Measurements from ENCODE around the gene HMCN1. TPM values are rescaled to one million over a fixed set of nuclear protein-coding genes. Genes with fewer than 3 reads are reported as not detected.

The HMCN1 gene
- polyA plus RNA-seq, 1 experiment: 20.9 TPM

DNA sequence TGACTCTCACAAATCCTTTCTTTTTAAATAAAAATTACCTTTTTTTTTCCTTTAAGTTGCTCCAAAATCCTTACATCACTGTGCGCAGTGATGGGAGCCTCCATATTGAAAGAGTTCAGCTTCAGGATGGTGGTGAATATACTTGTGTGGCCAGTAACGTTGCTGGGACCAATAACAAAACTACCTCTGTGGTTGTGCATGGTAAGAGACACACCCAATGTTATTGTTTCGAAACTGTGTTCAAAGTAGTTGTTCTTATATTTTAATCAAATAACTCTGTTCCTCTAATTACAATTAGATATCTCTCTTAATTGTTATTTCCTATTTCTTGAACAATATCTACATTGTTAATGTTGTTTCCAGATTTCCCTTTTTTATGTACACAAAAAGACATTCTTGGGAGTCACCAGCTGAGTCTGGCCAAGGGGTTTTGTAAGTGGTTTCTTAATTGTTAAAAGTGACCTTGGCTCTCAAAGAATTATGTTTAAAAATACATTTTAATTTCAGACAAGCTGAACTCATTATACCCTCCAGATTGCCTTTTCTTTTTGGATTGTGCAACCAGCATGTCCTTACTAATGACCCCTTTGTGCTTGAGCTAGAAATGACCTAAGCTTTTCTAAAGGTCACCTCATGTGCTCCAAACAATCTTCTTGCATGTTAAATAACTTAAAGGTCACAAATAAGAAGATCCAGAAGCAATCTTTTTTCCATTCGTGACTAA is 250.1 kb downstream of the HMCN1 start:
- DNase-seq (ENCODE audit: low read depth, low spot score): no peak
- H3K27me3 ChIP-seq (ENCODE audit: control insufficient read depth, insufficient read depth, low read length): no peaks in the 10 kb centered on the region
- ChIA-PET CTCF (interaction anchor here (0.6 to 1.0 kb wide), 2 partner anchors 228 to 577 kb away, joined by 3 read pairs; no protein-coding TSS in a partner anchor), POLR2A (no interaction called here)
- no peaks in the 10 kb centered on the region for H3K9me3 ChIP-seq (ENCODE audit: control insufficient read depth, insufficient read depth, low read length)
- no peak for TF ChIP-seq CTCF (IDR thresholded peaks at IDR 0.05; ENCODE audit: low read depth, low read length)
- H3K27ac ChIP-seq (ENCODE audit: low read depth, low read length): no peak overlapping the region
- no peak overlapping the region for H3K4me3 ChIP-seq (ENCODE audit: low read depth, low read length)

DNA sequence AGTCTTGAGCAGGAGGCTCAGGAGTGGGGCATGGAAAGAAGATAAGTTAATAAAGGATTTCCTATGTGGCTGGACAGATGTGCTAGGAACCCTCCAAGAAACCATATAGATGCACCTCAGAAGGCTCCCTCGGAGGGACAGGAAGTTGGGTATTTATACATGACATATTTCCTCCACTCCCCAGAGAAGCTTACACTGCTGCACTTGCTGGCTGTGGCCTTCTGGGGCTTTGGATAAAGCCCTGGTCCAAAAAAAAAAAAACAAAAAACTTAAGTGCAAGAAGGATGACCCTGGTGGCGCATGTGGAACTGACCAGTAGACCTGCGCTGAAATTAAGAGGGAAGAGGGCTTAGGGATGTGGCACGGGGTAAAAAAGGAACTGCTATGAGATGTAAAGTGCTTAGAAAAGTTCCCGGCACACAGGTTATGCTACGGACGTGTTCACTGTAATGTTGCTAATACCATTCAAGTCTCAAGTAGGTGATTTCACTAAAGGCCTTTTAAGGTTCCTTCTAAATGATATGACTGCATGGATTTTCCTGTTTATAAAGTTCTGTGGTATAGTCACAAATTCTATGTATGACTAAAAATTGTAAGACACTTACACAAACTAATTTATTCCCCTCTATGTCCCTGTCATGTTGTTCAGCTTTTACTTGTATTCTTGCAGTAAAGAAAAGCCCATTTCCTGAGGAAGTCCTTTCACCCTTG is 253.6 kb downstream of the HMCN1 start:
- CTCF ChIA-PET: no interaction called here

GRCh38 chr1:185990565-185990964 is 256.4 kb downstream of the HMCN1 start:
- no peak for DNase-seq (ENCODE audit: low read depth, low spot score)
- no peak for TF ChIP-seq CTCF (IDR thresholded peaks at IDR 0.05; ENCODE audit: low read depth, low read length)
- POLR2A ChIA-PET: no interaction called here
- CTCF ChIA-PET: interaction anchor here (1.0 kb wide), 1 partner anchor 12 kb away, joined by 3 read pairs; no protein-coding TSS in a partner anchor
- Histone ChIP-seq H3K9me3 (ENCODE audit: control insufficient read depth, insufficient read depth, low read length) (no peaks in the 10 kb centered on the region), H3K27ac (ENCODE audit: low read depth, low read length) (no peak overlapping the region), H3K4me3 (ENCODE audit: low read depth, low read length) (no peak overlapping the region), H3K27me3 (ENCODE audit: control insufficient read depth, insufficient read depth, low read length) (no peaks in the 10 kb centered on the region)

More for the DNA sequence above, 253.6 kb downstream of the HMCN1 start:
- H3K27me3 ChIP-seq (ENCODE audit: control insufficient read depth, insufficient read depth, low read length): no peaks in the 10 kb centered on the region
- no peak overlapping the region for H3K27ac ChIP-seq (ENCODE audit: low read depth, low read length)
- TF ChIP-seq CTCF (IDR thresholded peaks at IDR 0.05; ENCODE audit: low read depth, low read length): no peak
- H3K9me3 ChIP-seq (ENCODE audit: control insufficient read depth, insufficient read depth, low read length): no peaks in the 10 kb centered on the region
- POLR2A ChIA-PET: no interaction called here
- DNase-seq (ENCODE audit: low read depth, low spot score): no peak
- no peak overlapping the region for H3K4me3 ChIP-seq (ENCODE audit: low read depth, low read length)

DNA sequence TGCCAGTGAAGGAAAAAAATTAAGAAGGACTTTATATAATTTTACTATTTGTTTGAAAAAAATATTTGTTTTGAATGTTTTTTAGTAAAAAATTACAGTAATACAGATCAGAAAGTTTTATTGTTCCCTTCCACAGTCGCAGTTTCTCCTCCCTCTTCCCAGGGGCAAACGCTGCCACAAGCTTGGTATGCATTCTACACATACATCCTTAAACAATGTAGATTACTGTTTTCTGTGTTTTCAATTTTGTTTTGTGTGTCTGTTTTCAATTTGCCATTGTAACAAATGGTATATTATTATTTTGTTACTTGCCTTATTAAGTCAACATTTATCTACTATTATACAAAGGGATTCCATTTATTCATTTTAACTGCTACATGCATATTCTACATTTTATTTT is 257.1 kb downstream of the HMCN1 start:
- Histone ChIP-seq H3K27ac (ENCODE audit: low read depth, low read length) (no peak overlapping the region), H3K27me3 (ENCODE audit: control insufficient read depth, insufficient read depth, low read length) (no peaks in the 10 kb centered on the region), H3K9me3 (ENCODE audit: control insufficient read depth, insufficient read depth, low read length) (no peaks in the 10 kb centered on the region), H3K4me3 (ENCODE audit: low read depth, low read length) (no peak overlapping the region)
- ChIA-PET CTCF (no interaction called here), POLR2A (no interaction called here)
- DNase-seq (ENCODE audit: low read depth, low spot score): no peak
- no peak for TF ChIP-seq CTCF (IDR thresholded peaks at IDR 0.05; ENCODE audit: low read depth, low read length)

- Histone ChIP-seq H3K27ac (ENCODE audit: low read depth, low read length) (no peak overlapping the region), H3K27me3 (ENCODE audit: control insufficient read depth, insufficient read depth, low read length) (no peaks in the 10 kb centered on the region), H3K4me3 (ENCODE audit: low read depth, low read length) (no peak overlapping the region), H3K9me3 (ENCODE audit: control insufficient read depth, insufficient read depth, low read length) (no peaks in the 10 kb centered on the region)
- DNase-seq (ENCODE audit: low read depth, low spot score): no peak
- CTCF ChIA-PET: no interaction called here
- POLR2A ChIA-PET: no interaction called here
- no peak for TF ChIP-seq CTCF (IDR thresholded peaks at IDR 0.05; ENCODE audit: low read depth, low read length)
Measured at GRCh38 chr1:185996211-185996610, 262.0 kb downstream of the HMCN1 start.
